ENCODE data around the gene FHIT.
"Not testable (repeated sequence)": the region's sequence is repeated elsewhere in the genome, so short reads cannot be mapped to it uniquely, and the experiment has no call there.

Gene FHIT

DNA sequence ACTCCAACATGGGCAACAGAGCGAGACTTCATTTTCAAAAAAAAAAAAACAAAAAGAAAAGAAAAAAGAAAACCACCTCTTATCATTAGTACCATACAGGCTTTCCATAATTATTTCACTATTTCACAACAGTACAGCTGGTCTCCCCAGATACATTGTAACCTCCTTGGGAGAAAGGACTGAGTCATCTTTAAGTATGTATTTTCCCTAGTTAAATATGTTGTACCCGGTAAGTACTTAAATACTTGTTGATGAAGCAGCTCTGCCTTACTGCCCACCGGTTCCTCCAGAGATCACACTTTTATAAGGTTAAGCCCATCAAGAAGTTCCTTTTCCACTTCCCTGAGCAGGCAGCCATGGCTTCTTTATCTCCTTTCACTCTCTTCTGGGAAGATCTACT, 1412.0 kb downstream of the FHIT start:
- DNase-seq: no peak

DNA sequence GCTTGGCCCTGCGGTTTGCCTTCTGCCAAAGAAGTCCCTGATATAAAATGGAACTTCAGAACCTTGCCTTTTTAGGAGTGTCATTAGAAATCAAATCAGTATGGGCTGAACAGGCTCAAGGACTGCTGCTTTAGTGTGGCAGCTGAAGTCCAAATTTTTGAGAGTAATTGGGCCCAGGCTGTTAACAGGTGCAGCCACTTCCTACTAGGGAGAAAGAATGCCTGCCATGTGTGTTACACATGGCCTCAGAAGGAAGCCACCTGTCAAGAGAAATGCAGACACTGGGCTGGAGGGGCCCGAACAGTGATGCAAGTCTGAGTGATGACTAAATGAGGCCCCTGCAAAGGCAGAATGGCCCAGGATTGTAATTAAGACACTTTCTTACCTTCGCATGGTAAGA, 1414.7 kb downstream of the FHIT start:
- DNase-seq: no peak

DNA sequence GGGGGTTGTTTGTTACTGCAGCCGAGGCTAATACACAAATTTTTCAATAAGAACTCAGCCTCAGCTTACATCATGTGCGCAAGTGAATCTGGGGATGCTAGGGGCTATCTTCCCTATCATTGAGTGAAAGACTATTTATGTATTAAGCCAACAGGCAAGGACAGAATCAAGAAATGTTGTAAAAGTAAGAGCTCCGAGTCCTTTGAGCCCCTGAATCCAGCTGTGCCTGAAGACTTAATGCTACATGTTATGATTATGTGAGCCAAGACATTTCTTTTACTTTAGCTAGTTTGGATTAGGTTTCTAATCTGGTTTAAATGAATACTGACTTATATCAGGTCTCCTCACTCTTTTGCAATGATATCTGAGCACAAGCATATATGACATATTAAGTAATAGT, 1418.5 kb downstream of the FHIT start:
- DNase-seq: no peak

DNA sequence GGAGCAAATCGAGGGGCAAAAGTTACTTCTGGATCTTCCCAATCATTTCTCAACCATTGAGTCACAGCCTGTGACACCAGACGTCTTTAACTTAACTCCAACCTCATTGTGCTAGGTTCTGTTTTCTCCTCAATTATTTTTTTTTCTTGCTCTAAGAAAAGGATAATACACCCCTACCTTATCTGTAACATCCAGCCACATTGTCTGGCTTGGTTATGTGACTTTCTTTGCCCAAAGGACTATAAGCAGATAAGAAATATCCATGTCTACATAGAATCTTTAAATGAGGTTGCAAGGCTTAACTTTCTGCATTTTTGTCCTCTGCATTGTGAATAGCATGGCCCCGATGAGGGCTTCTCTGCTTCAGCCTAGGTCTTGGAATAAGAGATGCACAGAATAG, 1419.0 kb downstream of the FHIT start:
- DNase-seq: no peak

DNA sequence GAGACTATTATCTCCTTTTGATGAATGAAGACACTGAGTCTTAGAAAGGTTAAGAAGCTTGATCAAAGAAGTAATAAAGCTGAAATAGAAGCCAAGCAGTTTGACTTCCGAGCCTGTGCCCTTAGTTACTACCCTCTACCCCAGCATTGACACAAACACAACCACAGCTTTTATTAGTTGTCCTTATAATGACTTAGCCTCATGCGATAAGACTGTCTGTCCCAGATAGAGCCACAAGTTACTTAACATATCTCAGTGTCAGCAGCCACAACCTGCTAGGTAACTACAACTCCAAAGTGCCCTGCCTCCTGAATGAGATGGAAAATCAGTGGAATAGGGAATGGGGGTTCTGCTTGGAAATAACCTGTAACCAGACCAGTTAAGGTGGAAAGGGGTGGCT, 1419.9 kb downstream of the FHIT start:
- DNase-seq: no peak

DNA sequence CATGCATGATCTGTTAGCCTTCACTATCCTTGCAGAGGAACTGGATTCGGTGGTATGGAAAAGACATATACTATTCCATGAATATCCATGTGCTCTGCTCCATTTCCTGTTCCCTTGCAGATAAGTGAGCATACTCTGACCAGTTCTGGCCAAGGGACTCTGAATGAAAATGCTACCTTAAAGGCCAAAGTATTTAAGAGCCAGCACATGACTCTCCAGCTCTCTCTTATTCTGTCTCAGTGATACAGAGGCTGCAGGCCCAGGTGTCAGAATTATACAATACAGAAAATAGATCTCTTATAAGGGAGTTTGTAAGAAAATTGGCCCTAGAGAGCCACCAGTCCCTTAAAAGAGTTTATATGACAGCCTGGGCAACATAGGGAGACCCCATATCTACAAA, 1421.7 kb downstream of the FHIT start:
- no peak for DNase-seq

DNA sequence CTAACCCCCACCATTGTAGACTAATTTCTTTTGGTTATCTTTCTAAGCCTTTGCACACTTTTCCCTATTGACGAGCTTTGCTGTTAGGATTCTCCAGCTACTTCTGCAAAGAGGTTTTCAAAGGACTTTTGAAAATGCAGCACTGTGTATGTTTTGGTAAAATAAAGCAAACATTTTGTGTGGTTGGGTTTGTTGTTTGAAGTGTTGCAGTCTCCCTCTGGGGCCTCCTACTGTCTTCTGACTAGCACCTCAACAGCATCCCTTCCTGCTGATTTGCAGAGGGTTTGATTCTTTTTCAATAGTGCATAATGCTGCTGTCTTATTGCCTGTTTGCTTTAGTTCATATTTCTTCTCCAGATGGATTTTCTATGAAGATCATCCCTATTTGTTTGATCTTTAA, 1426.4 kb downstream of the FHIT start:
- no peak for DNase-seq

DNA sequence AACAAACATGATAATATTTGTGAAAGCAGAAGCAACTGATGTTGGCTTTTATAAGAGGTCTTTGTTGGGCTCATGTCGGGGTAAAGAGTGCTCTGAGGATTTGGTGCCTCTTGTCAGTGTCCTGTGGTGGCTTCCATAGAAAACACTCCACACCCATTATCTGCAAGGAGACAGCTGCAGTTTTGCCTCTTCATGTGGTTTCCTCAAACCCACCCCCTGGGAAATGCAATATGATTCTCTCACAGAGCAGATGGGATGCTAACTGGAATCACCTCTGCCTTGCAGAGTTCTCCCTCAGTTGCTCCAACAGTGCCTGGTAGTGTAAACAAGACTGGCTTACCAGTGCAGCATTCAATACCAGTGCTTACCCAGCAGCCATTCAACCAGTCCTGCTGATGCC, 1430.0 kb downstream of the FHIT start:
- DNase-seq: no peak

DNA sequence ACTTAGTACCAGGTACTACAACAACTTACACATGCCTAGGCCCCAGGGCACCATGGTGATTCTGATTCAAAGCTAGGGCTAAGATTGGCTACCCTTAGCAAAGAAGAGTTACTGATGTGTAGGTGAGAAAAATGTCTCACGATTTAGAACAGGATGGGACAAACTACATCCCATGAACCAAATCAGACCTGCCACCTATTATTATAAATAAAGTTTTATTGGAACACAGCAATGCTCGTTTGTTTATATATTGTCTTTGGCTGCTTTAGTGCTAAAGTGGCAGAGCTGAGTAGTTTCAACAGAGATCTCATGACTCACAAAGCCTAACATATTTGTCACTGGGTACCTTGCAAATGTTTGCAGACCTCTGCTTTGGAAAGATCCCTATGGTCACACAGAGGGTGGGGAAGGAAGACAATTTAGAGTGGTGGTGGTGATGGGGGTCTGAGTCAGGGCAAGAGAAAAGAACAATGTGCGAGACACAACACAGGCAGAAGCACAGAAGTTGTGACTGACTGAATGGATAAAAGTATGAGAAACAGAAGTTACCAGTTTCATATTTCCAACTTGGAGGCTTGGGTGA, 1430.8 kb downstream of the FHIT start:
- DNase-seq: no peak

DNA sequence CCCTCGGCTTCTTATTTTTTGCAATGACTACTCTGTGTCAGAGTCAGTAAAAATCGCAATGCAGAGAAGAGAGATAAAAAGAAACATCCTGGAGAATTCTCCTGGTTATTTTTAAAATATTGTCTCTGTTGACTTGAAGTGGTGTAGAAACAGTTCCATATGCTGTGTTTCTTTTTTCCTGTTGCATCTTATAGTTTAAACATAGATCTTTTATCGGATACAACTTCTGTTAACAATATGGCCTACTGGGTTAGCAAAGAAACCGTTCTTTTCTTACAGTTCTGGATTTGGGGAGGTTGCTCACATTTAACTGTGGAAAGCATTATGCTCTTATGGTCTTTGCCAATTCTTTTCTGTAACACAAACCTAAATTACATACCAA, 1432.3 kb downstream of the FHIT start:
- DNase-seq: no peak

DNA sequence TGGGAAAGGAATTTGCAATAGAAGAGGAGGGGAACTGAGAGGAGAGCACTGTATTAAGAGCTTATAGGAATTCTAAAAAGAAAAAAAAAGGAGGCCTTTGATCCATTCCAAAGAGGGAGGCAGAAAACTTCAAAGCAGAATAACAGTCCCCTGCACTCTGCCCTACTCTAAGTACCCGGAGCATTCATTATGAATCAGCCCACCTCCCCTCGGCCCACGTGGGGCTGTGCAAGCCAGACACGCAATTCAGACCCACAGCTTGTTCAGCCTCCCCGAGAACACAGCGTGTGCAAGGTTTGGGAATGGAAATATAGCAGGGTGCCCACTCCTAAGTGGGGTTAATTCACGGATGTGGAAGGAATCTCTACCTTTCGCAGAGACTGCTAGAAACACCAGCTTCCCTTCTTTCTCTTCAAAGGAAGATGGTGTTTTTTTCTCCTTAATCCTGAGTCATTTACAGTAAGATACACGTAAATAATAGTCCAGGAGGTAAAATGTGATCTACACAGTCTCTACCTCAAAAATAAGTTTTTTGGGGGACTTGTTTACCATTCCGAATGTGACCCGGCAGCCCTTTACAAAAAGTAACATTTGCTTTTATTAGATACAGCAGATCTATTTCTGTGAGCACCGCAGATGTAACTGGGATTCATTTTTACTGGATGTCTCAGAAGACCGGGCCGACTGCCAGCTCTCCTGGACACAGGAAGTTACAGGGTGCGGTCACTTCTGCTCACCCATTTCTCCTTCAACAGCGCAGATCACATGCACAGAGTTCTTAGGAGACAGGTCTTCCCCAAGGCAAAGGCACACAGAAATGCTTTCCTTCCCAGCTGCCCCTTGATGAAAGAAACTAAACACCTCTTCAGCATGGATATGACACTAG, 1433.0 kb downstream of the FHIT start:
- no peak for DNase-seq

DNA sequence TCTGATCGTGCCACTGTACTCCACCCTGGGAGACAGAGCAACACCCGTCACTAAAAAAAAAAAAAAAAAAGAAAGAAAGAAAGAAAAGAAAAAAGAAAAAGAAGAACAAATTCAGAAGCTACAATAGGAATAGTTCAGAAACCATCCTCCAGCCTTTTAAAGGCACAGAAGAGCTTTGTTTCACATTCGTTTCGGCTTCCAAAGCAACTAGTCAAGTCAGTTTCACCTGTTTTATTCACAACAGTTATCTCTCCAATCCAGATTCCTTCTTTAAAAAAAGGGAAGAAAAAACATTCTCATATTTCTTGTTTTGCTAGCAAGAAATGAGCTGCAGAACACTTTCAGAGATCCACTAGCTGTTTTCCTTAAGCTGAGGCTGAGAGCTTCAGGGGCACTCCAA, 1433.7 kb downstream of the FHIT start:
- no peak for DNase-seq

DNA sequence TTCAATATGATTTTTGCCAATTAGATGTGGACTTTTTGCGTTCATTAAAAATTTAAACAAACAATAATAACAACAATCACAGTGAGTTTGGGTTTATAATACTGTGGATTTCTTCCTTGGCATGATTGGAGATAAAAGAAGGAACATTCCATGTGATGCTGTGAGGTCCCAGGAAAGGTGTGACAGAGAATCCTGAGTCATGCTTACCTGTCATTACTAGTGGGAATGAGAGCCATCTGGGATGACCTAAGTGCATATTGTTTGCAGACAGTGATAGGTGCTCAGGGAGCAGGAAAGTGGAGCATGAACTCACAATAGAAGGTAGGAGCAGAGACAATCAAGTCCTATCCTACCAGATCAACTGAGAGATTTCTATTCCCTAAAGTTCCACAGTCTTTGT, 1434.9 kb downstream of the FHIT start:
- DNase-seq: no peak

DNA sequence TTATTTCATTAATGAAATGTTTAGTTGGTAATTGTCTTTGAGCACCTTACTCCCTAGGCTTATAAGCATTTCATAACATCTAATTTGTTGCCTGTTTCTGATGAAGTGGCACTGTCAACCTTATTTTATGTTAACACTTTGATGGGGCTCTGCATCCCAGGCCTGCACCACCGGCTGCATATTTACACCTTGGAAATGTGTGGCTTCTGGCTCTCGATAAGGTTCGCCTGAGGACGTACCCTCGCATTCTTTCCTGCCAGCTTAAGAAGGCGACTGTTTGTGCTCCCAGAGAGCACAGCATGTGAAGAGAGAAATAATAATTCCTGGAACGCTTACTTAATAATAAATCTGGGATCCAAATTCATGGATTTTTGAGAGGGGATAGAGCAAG, 1438.1 kb downstream of the FHIT start:
- no peak for DNase-seq

DNA sequence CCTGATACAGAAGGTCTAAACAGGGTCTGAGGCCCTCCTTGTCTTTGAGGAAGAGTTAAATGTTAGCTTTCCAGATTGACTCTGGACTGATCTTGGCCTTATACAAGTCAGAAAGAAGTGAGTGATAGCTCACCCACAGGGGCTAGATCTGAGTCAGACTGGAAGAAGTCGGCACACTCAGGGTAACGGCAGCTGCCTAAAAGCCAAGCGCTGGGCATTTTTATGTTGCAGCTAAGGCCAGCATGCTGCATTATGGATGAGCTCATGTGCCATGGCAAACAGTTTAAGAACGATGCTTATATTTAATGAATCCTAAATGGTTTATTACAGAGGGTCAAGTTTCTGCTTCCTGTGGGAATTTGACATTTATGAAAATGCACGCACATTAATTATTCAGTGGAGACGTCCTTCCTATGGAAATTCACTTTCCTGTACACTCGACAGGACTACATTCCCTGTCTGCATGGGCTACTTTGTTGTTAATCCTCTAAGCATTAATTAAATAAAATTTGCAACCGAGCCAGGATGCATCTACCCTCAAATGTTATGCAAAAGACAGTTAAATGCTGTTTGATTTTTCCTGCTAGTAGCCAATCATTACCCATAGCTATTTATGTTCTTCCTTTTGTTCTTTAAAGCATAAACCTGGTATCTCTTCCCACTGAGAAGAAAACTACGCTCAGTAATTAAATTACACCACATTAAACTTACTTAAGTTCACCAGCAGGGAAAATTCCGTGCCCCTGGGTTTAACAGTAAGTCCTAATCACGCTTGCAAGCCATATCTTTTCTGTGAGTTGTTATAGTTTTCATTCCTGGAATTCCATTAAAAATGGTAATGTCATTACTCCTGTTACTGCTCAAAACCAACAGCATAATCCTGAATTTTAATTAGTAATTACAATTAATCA, 1438.8 kb downstream of the FHIT start:
- no peak for DNase-seq

DNA sequence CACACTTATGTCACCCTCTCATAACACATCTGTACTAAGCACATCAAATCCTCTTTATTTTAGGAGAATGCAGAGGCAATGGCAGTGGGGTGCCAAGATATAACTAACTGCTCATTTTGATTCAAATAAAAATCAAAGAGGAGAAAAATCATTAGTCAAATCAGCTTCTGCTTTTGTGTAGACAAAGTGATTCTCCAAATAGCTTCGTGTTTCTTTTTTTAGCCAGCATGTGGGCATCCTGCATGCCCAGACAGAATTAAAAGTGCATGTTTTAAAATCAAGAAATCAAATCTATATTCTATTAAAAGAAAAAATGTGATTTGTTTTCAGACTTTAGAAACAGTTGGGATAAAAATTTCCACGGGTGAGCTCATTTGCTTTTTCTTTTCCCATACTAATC, 1440.1 kb downstream of the FHIT start:
- DNase-seq: no peak

DNA sequence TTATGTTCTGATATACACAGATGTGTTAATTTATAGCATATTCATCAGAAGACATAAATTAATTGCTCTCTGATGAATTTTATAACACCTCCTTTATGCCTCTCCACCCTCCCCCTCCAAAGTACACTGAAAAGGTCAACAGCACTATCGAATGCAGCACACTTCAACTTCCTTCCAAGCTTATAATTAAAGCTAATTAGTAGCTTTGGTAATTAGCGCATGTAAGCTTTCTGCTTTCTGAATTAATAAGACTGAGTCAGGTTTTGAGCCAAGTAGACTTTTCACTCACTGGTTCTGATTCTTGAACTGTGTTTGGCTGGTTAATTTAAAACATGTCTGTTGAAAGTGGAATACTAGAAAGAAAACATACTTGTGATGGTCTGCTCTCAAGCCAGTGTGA, 1440.6 kb downstream of the FHIT start:
- DNase-seq: no peak

DNA sequence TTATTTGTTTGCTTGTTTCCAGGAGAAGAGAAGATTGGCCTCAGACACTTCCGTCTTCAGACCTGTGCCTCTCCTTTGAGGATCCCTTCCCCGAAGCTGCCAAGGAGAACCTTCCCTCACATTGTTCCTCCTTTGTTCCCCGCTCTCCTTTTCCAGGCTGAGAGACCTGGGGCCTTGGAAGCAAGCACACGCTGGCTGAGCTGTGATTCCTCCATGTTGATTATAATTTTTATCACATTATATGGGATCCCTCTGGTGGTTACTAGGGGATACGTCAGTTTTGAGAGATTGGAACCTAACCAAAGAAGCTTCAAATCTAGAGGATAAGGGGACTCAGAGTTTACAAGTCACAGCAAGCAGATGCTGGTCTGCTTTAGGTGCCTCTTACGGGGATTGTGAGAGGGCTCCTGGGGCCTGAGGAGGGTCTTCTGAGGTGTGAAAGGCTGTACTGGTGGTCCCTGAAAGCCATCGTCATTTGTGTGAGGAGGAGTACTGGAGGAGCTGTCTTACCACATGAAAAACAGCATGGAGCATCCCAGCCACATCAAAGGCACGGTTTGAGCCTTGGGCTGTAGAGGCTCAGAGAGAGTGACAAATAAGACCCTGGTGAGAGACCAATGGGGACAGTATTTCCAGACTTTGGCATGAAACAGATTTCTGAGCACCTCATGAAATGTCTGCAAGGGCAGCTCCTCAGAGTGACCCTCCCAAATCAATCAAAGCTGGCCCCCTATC, 1441.4 kb downstream of the FHIT start:
- peak; percentile 1 for DNase-seq

DNA sequence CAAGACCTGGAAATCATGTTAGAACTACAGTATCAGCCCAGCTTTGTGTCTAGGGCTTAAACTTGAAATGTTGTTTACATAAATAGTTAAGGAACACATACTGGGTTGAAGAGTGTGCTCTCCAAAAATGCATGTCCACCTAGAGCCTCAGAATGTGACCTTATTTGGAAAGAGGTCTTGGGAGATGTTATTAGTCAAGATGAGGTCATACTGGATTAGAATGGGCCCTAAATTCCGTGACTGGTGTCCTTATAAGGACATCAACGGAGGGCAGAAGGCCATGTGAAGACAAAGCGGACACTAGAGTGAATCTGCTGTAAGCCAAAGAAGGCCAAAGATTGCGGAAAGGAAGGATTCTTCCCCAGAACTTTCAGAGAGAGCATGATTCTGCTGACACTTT, 1442.2 kb downstream of the FHIT start:
- DNase-seq: no peak

DNA sequence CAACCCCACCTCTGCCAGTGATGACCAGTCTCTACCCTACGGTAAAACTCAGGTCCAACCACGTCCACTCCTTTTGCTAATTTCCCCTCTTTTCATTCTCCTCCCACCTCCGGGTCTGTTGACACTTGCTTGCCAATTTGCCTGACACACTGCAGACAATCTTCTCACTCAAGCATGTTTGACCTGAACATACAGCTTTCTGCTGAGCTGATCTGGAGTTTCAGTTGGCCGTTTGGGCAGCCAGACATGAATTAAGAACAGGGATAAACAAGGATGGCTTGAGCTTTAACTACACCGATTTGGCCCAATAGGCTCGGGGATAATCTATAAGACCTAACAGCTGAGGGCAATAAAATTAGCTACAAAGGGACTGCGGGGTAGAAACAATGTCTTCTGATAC, 1442.8 kb downstream of the FHIT start:
- DNase-seq: no peak

DNA sequence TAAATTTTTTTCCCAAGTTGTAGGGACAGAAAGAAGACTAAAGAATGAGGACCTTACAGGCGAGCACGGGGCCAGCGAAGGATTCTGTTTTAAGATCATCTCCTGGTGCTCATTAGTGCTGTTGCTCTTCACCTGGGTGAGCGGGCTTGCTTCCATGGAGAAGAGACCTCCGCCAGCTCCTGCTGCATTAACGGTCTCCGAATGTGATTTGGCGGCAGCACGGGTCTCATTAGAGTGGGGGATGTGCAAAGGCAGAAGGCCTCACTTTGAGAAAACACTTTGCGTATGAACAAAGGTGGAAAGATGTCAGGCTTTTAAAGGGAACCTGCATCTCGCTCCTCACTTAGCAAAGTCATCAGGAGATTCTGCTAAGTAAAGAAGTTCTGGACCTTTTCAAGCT, 1448.0 kb downstream of the FHIT start:
- DNase-seq: no peak

DNA sequence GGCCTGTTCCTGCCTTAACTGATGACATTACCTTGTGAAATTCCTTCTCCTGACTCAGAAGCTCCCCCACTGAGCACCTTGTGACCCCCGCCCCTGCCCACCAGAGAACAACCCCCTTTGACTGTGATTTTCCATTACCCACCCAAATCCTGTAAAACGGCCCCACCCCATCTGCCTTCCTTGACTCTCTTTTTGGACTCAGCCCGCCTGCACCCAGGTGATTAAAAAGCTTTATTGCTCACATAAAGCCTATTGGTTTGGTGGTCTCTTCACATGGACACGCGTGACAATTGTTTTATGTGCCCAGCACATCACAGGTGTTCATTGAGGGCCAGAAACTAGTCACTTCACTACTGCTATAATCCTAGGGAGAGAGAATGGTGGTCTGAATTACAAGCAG, 1448.8 kb downstream of the FHIT start:
- DNase-seq: not testable (repeated sequence)

DNA sequence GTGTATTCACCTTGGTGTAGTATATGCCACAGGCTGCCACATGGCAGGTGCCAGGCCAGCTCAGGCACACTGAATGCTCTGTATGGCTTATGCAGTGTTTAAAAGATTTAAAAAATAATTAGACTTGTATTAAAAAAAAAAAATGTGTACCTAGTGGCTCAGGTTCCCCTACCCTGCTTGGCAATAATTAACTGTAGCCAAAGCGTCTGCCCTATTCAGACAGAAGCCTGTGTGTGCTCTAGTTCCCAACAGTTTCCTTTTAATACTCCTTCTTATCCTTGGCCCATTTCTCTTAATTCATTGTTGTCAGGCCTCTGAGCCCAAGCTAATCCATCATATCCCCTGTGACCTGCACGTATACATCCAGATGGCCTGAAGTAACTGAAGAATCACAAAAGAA, 1449.2 kb downstream of the FHIT start:
- no peak for DNase-seq
